Neural progenitor cell (in vitro differentiated cells): ENCODE measurements around the gene TNS3.

Experiments used
- EZH2 ChIP-seq: fragments of 200-600 bp; sonication (generic); IDR thresholded peaks from 2 replicates; pipeline ENCODE4 v1.6.1; 2017; ENCODE audit warnings: antibody characterized with exemption, mild to moderate bottlenecking, moderate library complexity
- EZH2phosphoT487 ChIP-seq: fragments of 200-600 bp; sonication (generic); IDR thresholded peaks from 2 replicates; pipeline ENCODE4 v1.6.1; 2017; ENCODE audit warnings: antibody characterized with exemption
- TF ChIP-seq, protein P1 (sequence below): fragments of 200-600 bp; sonication (generic); IDR thresholded peaks from 2 replicates; pipeline ENCODE4 v1.5.1; 2017; ENCODE audit warnings: antibody characterized with exemption, mild to moderate bottlenecking

DNA sequence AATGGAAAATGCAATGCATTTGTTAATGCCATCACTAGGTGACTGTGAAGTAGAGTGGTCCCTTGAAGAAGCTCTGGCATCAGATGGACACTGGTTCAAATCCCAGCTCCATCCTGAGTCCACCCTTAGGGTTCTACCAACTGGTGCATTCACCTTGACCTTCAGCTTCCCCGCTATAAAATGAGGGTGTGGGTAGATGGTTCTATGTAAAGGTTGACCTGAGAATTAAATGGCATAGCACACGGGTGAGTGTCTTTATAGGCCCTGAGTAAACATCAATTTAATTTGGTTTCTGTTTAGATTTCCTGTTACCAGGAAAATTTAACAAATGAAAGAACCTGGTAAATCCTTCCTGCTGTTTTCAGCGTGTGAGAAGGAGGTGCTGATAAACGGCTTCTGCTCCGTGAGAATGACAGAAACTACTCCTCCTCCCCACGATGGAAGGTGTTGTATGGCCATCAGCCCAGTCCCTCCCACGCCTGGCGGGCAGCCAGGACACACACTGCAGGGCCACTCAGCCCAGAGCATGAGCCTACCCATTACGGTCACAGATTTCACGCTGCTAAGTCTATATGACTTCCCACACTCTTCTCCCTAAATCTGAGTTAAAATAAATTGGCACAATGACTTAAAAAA lies 210.1 kb downstream of the TNS3 start:
- TF ChIP-seq, protein P1, sequence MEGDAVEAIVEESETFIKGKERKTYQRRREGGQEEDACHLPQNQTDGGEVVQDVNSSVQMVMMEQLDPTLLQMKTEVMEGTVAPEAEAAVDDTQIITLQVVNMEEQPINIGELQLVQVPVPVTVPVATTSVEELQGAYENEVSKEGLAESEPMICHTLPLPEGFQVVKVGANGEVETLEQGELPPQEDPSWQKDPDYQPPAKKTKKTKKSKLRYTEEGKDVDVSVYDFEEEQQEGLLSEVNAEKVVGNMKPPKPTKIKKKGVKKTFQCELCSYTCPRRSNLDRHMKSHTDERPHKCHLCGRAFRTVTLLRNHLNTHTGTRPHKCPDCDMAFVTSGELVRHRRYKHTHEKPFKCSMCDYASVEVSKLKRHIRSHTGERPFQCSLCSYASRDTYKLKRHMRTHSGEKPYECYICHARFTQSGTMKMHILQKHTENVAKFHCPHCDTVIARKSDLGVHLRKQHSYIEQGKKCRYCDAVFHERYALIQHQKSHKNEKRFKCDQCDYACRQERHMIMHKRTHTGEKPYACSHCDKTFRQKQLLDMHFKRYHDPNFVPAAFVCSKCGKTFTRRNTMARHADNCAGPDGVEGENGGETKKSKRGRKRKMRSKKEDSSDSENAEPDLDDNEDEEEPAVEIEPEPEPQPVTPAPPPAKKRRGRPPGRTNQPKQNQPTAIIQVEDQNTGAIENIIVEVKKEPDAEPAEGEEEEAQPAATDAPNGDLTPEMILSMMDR, result no peak
- no peak for TF ChIP-seq EZH2phosphoT487
- TF ChIP-seq EZH2, result no peak
